VCaP (cell line): ENCODE data around the gene KCNJ2.

Experiments
- H3K27ac ChIP-seq: fragments of 450-650 bp; 2 replicates; pipeline ENCODE4 v1.5.1; 2017
- CTCF ChIP-seq: fragments of 450-650 bp; conservative IDR thresholded peaks from 2 replicates; pipeline ENCODE4 v1.5.1; 2017; ENCODE audit warnings: mild to moderate bottlenecking, moderate library complexity

The KCNJ2 gene

DNA sequence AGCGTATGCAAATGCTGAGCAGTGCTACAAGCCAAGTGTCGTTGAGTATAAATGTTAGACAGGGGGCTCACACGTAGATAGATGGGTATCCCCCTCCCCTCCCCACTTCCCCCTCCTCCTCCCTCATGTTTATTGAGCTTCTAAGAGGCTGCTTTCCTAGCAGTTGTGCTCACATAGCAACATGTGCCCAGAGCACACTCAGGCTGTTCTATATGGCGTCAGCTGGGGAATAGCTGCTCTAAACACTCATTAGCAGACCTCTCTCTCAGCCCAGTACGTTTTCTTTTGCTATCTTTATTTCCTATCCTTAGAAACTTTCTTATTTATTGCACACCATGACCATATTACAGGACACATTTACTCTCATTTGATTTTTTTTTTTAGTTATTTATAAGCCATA is 1.8 kb downstream of the KCNJ2 start:
- H3K27ac ChIP-seq = no peak overlapping the region
- TF ChIP-seq CTCF = no peak

GRCh38 chr17:70172449-70172848 is 3.1 kb downstream of the KCNJ2 start:
- no peak overlapping the region for H3K27ac ChIP-seq
- no peak for TF ChIP-seq CTCF

DNA sequence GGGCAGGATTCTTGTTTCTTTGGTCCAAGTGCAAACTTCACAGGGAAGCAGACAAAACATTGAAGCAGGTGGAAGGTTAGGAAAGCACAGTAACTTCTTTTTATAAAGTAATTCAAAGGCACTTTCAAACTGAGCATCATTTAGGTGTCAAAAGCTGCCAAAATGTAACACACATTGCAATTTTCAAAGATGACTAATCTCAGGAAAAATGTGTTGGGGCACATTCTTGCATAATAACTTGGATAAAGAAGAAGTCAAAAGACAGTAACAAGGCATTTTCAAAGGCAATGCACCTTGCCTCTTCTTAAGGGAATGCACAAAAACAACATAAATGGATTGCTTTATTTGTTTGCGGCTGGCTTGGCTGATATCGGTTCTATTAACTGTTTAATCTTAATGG is 3.6 kb downstream of the KCNJ2 start:
- H3K27ac ChIP-seq = no peak overlapping the region
- no peak for TF ChIP-seq CTCF

DNA sequence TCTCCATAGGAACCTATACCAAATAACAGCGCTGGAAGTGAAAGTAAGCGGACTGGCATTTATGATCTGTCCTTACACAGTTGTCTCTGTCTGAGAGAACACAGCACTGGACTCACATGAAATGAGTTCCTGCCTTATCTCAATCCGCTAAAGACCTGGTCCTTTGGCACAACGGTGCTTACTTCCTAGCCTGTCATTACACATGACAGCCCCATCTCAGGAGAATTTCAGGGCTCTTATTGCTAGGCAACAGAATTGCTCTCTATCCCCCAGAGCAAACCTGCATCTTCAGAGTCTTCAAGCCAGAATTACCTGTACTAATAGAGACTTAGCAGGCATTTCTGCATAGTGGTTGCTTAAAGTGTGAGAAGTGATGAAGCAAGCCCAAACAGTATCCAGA is 4.3 kb downstream of the KCNJ2 start:
- TF ChIP-seq CTCF = no peak
- no peak overlapping the region for H3K27ac ChIP-seq

- no peak overlapping the region for H3K27ac ChIP-seq
- TF ChIP-seq CTCF = no peak
These were observed 12.0 kb downstream of the KCNJ2 start for GRCh38 chr17:70181376-70181775.

DNA sequence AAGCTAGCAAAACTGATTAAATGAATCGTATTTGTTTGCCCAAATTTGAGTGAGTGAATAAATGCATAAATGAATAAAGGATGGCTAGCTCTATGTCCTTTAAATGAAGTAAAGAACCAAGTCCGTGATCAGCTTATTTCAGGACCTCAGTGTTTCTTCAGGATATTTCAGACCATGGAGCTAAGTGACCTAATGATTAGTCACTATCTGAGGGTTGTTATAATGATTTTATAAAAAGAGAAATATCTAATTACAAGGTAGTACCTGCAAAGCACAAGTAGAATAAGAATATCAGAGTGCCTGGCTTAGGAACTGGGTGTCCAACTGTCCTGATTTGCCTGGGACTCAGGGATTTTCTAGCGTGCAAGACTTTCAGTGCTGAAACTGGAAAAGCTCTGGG is 12.5 kb downstream of the KCNJ2 start:
- no peak for TF ChIP-seq CTCF
- no peak overlapping the region for H3K27ac ChIP-seq

DNA sequence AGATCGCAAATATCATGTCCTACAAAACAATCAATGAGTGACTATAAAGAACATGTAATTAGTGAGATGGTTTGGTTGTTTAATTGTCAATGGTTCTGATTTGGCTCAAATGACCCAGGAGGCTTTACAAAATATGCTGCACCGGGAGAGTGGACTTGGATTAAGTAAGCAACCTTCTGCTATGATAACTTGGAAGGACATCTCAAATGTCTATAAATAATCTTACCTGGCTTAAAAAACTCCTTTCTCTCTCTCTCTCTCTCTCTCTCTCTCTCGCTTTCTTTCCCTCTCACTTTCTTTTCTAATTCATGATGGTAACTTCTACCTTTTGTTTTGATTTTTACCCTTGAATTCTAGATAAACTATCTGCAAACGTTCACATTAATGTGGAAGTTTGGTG is 14.2 kb downstream of the KCNJ2 start:
- no peak for TF ChIP-seq CTCF
- H3K27ac ChIP-seq = no peak overlapping the region

GRCh38 chr17:70184207-70184606 is 14.9 kb downstream of the KCNJ2 start:
- H3K27ac ChIP-seq = no peak overlapping the region
- TF ChIP-seq CTCF = no peak
